ENCODE data around the gene BATF.

DNA sequence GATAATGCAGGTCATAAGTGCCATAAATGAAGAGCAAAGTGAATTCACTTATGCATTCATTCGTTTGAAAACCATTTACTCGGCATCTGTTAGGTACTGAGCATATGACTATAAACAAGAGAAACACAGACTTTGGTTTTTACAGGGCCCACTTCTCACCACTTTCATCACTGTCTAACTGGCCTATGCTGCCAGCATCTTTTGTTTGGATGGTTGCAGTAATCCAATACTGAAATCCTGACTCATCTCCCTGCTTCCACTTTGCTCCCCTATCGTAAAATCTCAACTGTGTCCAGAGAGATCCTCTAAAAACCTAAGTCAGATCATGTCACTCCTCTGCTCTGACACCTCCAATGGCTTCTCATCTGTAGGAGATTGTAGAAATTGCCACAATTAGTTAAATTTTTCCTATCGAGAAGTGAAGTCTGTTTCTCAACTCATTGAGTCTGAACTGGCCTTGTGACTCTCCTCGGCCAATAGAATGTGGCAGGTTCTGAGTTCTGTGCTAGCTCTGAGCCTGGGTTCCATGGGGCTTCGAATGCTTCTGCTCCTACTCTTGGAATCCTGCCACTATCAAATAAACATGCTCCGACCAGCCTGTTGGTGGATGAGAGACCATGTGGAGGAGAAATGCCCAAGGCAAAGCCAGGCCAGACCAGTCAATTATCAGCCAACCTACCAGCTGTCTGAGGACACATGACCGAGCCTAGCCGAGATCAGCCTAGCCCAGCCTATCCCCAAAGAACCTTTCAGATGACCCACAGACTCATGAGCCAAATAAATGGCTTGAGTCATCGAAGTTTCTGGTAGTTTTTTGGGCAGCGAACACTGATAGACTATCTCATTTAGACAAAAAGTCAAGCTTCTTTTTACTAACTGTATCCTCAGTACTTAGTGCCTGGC lies 2.2 kb upstream of the BATF start:
- TF ChIP-seq ZNF16 (tag by site-specific recombination; IDR thresholded peaks at IDR 0.05; ENCODE audit: low read depth): no peak
- no peak for TF ChIP-seq ZNF26 (tag by site-specific recombination; IDR thresholded peaks at IDR 0.05)
- TF ChIP-seq, protein P1, sequence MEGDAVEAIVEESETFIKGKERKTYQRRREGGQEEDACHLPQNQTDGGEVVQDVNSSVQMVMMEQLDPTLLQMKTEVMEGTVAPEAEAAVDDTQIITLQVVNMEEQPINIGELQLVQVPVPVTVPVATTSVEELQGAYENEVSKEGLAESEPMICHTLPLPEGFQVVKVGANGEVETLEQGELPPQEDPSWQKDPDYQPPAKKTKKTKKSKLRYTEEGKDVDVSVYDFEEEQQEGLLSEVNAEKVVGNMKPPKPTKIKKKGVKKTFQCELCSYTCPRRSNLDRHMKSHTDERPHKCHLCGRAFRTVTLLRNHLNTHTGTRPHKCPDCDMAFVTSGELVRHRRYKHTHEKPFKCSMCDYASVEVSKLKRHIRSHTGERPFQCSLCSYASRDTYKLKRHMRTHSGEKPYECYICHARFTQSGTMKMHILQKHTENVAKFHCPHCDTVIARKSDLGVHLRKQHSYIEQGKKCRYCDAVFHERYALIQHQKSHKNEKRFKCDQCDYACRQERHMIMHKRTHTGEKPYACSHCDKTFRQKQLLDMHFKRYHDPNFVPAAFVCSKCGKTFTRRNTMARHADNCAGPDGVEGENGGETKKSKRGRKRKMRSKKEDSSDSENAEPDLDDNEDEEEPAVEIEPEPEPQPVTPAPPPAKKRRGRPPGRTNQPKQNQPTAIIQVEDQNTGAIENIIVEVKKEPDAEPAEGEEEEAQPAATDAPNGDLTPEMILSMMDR (tag by site-specific recombination; IDR thresholded peaks at IDR 0.05): no peak
- no peak for TF ChIP-seq ZNF629 (tag by site-specific recombination; IDR thresholded peaks at IDR 0.05)
- no peak for TF ChIP-seq GLI4 (tag by site-specific recombination; IDR thresholded peaks at IDR 0.05)
- TF ChIP-seq PRDM1 (tag by site-specific recombination; IDR thresholded peaks at IDR 0.05): no peak
- no peak for TF ChIP-seq ZBTB49 (tag by site-specific recombination; IDR thresholded peaks at IDR 0.05; ENCODE audit: low read depth)
- TF ChIP-seq ZNF473 (tag by site-specific recombination; IDR thresholded peaks at IDR 0.05): no peak
- no peak for TF ChIP-seq ZNF354C (tag by site-specific recombination; IDR thresholded peaks at IDR 0.05; ENCODE audit: borderline replicate concordance, low read depth)
